ENCODE data around the gene RAB39A. TPM values are rescaled to one million over a fixed set of nuclear protein-coding genes. Genes with fewer than 3 reads are reported as not detected.

The RAB39A gene
- total and polyA plus RNA-seq, 4 donors, result 0.30 to 3.6 (median 2.5) TPM

DNA sequence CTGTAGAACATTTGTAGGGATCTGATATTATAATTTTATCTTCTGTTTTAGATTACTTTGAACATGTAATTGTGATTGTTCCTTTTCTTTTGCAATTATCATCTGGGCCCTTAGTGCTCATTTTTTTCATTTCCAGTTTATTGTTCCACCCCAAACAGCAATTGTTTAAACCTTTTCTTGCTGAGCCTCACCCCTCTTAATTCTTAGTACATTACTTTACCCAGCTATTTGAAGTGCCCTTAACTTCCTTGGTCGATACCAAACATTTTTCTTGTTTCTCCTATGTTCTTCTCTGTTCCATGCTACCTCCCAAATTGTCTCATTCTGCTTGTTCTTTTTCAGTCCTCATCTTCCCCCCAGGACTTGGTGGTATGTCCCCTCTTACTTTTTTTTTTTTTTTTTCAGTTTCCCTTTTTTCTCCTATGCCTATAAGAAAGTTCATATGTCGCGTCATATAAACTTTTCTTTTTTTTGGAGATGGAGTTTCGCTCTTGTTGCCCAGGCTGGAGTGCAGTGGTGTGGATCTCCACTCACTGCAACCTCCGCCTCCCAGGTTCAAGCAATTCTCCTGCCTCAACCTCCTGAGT is 84.0 kb downstream of the RAB39A start:
- peaks cover 0 to 3% (median 2%) of the 10 kb centered on the region in 4 donors for H3K36me3 ChIP-seq (ENCODE audit: control insufficient read depth in 4 of 4, insufficient read depth in 4 of 4, low read length in 4 of 4)
- no peaks in the 10 kb centered on the region for H3K27me3 ChIP-seq (ENCODE audit: control insufficient read depth in 3 of 3, insufficient read depth in 3 of 3, low read length in 2 of 3)
- peaks cover 3 to 14% (median 7%) of the 10 kb centered on the region in 5 donors for H3K4me1 ChIP-seq (ENCODE audit: control insufficient read depth in 5 of 5, insufficient read depth in 5 of 5, low read length in 5 of 5)
- no peak for TF ChIP-seq CTCF (IDR thresholded peaks at IDR 0.05; ENCODE audit: control extremely low read depth, extremely low read depth)
- ATAC-seq (ENCODE audit: insufficient read depth, low FRiP score) (no peak), DNase-seq (no peak)
- no peak overlapping the region for H3K27ac ChIP-seq (ENCODE audit: low read depth in 1 of 2, low read length in 1 of 2)
- 87 to 88% methylated on average over 5 of the region's 5 CpGs for WGBS, 2 donors
- H3K9me3 ChIP-seq (ENCODE audit: control insufficient read depth in 4 of 4, insufficient read depth in 3 of 4, low read length in 3 of 4), result no peaks in the 10 kb centered on the region
- no peak overlapping the region for H3K9ac ChIP-seq (ENCODE audit: insufficient read depth in 1 of 2, low read length in 2 of 2)
- no peak overlapping the region for H3K4me3 ChIP-seq

Other genes with a start within 250 kb of the RAB39A start
- not detected for gene SLN, start 216.4 kb upstream of the RAB39A start, total RNA-seq
- gene SLN, start 216.4 kb upstream of the RAB39A start, polyA plus RNA-seq, result under 1 TPM; 0.49 to 0.77 TPM
- gene SLC35F2, start 69.7 kb upstream of the RAB39A start, total RNA-seq, result 10 to 100 TPM in 1 of 2 donors, 1 to 10 TPM in 1; 6.0 to 15.7 TPM
- 1 to 10 TPM; 5.1 to 5.5 TPM for gene SLC35F2, start 69.7 kb upstream of the RAB39A start, polyA plus RNA-seq
- gene CUL5, start 80.5 kb downstream of the RAB39A start, total RNA-seq, result 10 to 100 TPM; 36.2 to 53.6 TPM
- gene CUL5, start 80.5 kb downstream of the RAB39A start, polyA plus RNA-seq, result 1 to 10 TPM; 5.4 to 8.2 TPM
- 10 to 100 TPM; 47.6 to 57.6 TPM for gene ACAT1, start 193.1 kb downstream of the RAB39A start, total RNA-seq
- gene ACAT1, start 193.1 kb downstream of the RAB39A start, polyA plus RNA-seq, result 10 to 100 TPM; 47.8 to 88.0 TPM